GM23338 (cell line): ENCODE results near the gene HCN1. TPM values are rescaled to one million over a fixed set of nuclear protein-coding genes. Genes with fewer than 3 reads are reported as not detected.

ENCODE experiments used
- ATAC-seq: fragments of 200-7000 bp; cut with Tn5 transposase; 3 replicates; pipeline ENCODE4 v1.9.1; 2020
- DNase-seq: peaks from one replicate; pipeline ENCODE4 v3.0.0-alpha.2; 2015; ENCODE audit warnings: low spot score
- H2AFZ ChIP-seq: fragments of 200-600 bp; sonication (generic); 2 replicates; pipeline ENCODE4 v1.8.0; 2016; ENCODE audit warnings: antibody characterized with exemption, mild to moderate bottlenecking, moderate library complexity
- H3F3A ChIP-seq: fragments of 200-600 bp; sonication (generic); replicated peaks from 2 replicates; pipeline ENCODE4 v1.8.0; 2017; ENCODE audit warnings: antibody characterized with exemption, mixed run types, low read depth
- H3K27ac ChIP-seq: fragments of 200-600 bp; sonication (generic); 2 replicates; pipeline ENCODE4 v1.6.1; 2016; ENCODE audit warnings: low read depth
- H3K27me3 ChIP-seq: fragments of 200-600 bp; sonication (generic); 2 replicates; pipeline ENCODE4 v1.8.0; 2016; ENCODE audit warnings: mild to moderate bottlenecking, mixed run types, moderate library complexity; ENCODE audit not compliant: insufficient read depth
- H3K36me3 ChIP-seq: fragments of 200-600 bp; sonication (generic); 2 replicates; pipeline ENCODE4 v1.8.0; 2016; ENCODE audit warnings: mild to moderate bottlenecking; ENCODE audit not compliant: insufficient read depth
- H3K4me1 ChIP-seq: fragments of 200-600 bp; sonication (generic); 2 replicates; pipeline ENCODE4 v1.8.0; 2016; ENCODE audit warnings: mild to moderate bottlenecking, moderate library complexity; ENCODE audit not compliant: insufficient read depth
- H3K4me2 ChIP-seq: fragments of 200-600 bp; sonication (generic); 2 replicates; pipeline ENCODE4 v1.7.1; 2017; ENCODE audit warnings: mixed run types
- H3K4me3 ChIP-seq: fragments of 200-600 bp; sonication (generic); 2 replicates; pipeline ENCODE4 v1.6.1; 2016; ENCODE audit warnings: mixed run types
- H3K79me2 ChIP-seq: fragments of 200-600 bp; sonication (generic); replicated peaks from 2 replicates; pipeline ENCODE4 v1.8.0; 2017; ENCODE audit warnings: mild to moderate bottlenecking; ENCODE audit not compliant: insufficient read depth
- H3K9me2 ChIP-seq: fragments of 200-600 bp; sonication (generic); 2 replicates; pipeline ENCODE4 v1.8.0; 2017; ENCODE audit not compliant: insufficient read depth
- H4K20me1 ChIP-seq: fragments of 200-600 bp; sonication (generic); replicated peaks from 2 replicates; pipeline ENCODE4 v1.8.0; 2017; ENCODE audit warnings: mild to moderate bottlenecking; ENCODE audit not compliant: insufficient read depth
- H3K27ac Mint-ChIP-seq: 2 replicates; pipeline ENCODE4 v1.8.0; 2020; ENCODE audit warnings: inconsistent platforms, mild to moderate bottlenecking, moderate library complexity, mixed read lengths
- H3K27me3 Mint-ChIP-seq: 3 replicates; pipeline ENCODE4 v1.8.0; 2022; ENCODE audit warnings: low read depth, mild to moderate bottlenecking, moderate library complexity, mixed read lengths, inconsistent platforms; ENCODE audit not compliant: insufficient read depth, poor library complexity
- H3K36me3 Mint-ChIP-seq: 3 replicates; pipeline ENCODE4 v1.8.0; 2021; ENCODE audit warnings: low read depth, mild to moderate bottlenecking, inconsistent platforms, moderate library complexity, mixed read lengths
- H3K4me1 Mint-ChIP-seq: 3 replicates; pipeline ENCODE4 v1.8.0; 2020; ENCODE audit warnings: mild to moderate bottlenecking, inconsistent platforms, mixed read lengths
- H3K4me3 Mint-ChIP-seq: 3 replicates; pipeline ENCODE4 v1.8.0; 2021; ENCODE audit warnings: moderate library complexity, mild to moderate bottlenecking, inconsistent platforms, mixed read lengths
- H3K9me3 Mint-ChIP-seq: 3 replicates; pipeline ENCODE4 v1.8.0; 2020; ENCODE audit warnings: moderate library complexity, mild to moderate bottlenecking, inconsistent platforms, mixed read lengths
- CREB1 ChIP-seq: fragments of 250-450 bp; sonication (Bioruptor Pico); IDR thresholded peaks from 2 replicates; pipeline ENCODE4 v1.5.0; 2020; ENCODE audit warnings: low read depth, mild to moderate bottlenecking, moderate library complexity
- CTCF ChIP-seq, 2 experiments: fragments of 200-600 bp in 1 of 2; sonication (generic) in 1 of 2; conservative IDR thresholded peaks; 2 replicates each; pipeline versions ENCODE4 v1.5.1 to v1.6.1; 2016 to 2017; ENCODE audit warnings: antibody characterized with exemption in 2 of 2, low read depth in 2 of 2, mild to moderate bottlenecking in 2 of 2, moderate library complexity in 1 of 2
- ETS1 ChIP-seq: IDR thresholded peaks from 2 replicates; pipeline ENCODE4 v1.6.1; 2016; ENCODE audit warnings: antibody characterized with exemption
- EZH2 ChIP-seq: fragments of 200-600 bp; sonication (generic); IDR thresholded peaks from one replicate; pipeline ENCODE4 v1.8.0; 2017; ENCODE audit warnings: antibody characterized with exemption, mild to moderate bottlenecking, low read depth; ENCODE audit not compliant: unreplicated experiment
- EZH2phosphoT487 ChIP-seq: fragments of 200-600 bp; sonication (generic); IDR thresholded peaks from one replicate; pipeline ENCODE4 v1.8.1; 2018; ENCODE audit warnings: antibody characterized with exemption; ENCODE audit not compliant: unreplicated experiment
- JUNB ChIP-seq: IDR thresholded peaks from one replicate; pipeline ENCODE4 v1.6.1; 2016; ENCODE audit warnings: antibody characterized with exemption; ENCODE audit not compliant: unreplicated experiment
- NANOG ChIP-seq: IDR thresholded peaks from 2 replicates; pipeline ENCODE4 v1.6.1; 2016; ENCODE audit warnings: antibody characterized with exemption, borderline replicate concordance
- POLR2AphosphoS5 ChIP-seq: IDR thresholded peaks from 2 replicates; pipeline ENCODE4 v1.6.1; 2016; ENCODE audit warnings: antibody characterized with exemption, low read depth
- REST ChIP-seq: IDR thresholded peaks from one replicate; pipeline ENCODE4 v1.6.1; 2018; ENCODE audit warnings: antibody characterized with exemption; ENCODE audit not compliant: unreplicated experiment
- STAT1 ChIP-seq: IDR thresholded peaks from one replicate; pipeline ENCODE4 v1.6.1; 2016; ENCODE audit warnings: antibody characterized with exemption; ENCODE audit not compliant: unreplicated experiment
- ZNF114 ChIP-seq: fragments of 250-450 bp; sonication (Bioruptor Pico); IDR thresholded peaks from 2 replicates; pipeline ENCODE4 v1.5.0; 2020; ENCODE audit warnings: mild to moderate bottlenecking, moderate library complexity
- ZNF331 ChIP-seq: fragments of 250-450 bp; sonication (Bioruptor Pico); IDR thresholded peaks from 2 replicates; pipeline ENCODE4 v1.5.0; 2020; ENCODE audit warnings: low read depth, mild to moderate bottlenecking, moderate library complexity
- ZNF462 ChIP-seq: fragments of 250-450 bp; sonication (Bioruptor Pico); IDR thresholded peaks from 2 replicates; pipeline ENCODE4 v1.5.0; 2020; ENCODE audit warnings: mild to moderate bottlenecking, moderate library complexity
- polyA plus RNA-seq: library from polyadenylated mRNA; unstranded; fragments of >200 nt; fragmentation: Nextera tagmentation; extraction: Ambion mirVana; gene quantifications from 2 replicates; pipeline ENCODE4 v1.2.1, GENCODE V29; 2016
- total RNA-seq: library from RNA; depleted of rRNA; stranded (reverse); fragments of >200 nt; shearing (Covaris generic); gene quantifications from 2 replicates; pipeline ENCODE4 v1.2.3, GENCODE V29; 2014

Gene HCN1
- total and polyA plus RNA-seq, 2 experiments from 2014 or later, result 2.8 to 6.9 TPM

GRCh38 chr5:45484781-45485180 is 211.4 kb downstream of the HCN1 start:
- H3K9me2 ChIP-seq, result no peaks in the 10 kb centered on the region
- Mint-ChIP-seq H3K4me3 (no peak overlapping the region), H3K9me3 (no peaks in the 10 kb centered on the region), H3K4me1 (peaks cover 5% of the 10 kb centered on the region; the same call in 2 of the 3 replicates), H3K27ac (no peak overlapping the region), H3K36me3 (no peaks in the 10 kb centered on the region), H3K27me3 (no peaks in the 10 kb centered on the region)
- H2AFZ ChIP-seq, result no peak overlapping the region
- no peak for TF ChIP-seq EZH2phosphoT487
- no peak for TF ChIP-seq REST
- TF ChIP-seq ZNF462, result no peak
- TF ChIP-seq ETS1, result no peak
- no peak for TF ChIP-seq ZNF331 (CRISPR knock-in tag)
- TF ChIP-seq EZH2, result no peak
- TF ChIP-seq CTCF (conservative IDR thresholded peaks at IDR 0.05; ENCODE audit: low read depth in 2 of 2), result no peak
- TF ChIP-seq POLR2AphosphoS5, result no peak
- TF ChIP-seq JUNB, result no peak
- no peak for TF ChIP-seq ZNF114
- no peak for TF ChIP-seq STAT1
- TF ChIP-seq CREB1 (CRISPR knock-in tag), result no peak
- no peak for TF ChIP-seq NANOG
- no peak overlapping the region for H3K4me3 ChIP-seq
- no peak overlapping the region for H3K4me2 ChIP-seq
- no peaks in the 10 kb centered on the region for H3K79me2 ChIP-seq
- no peak for DNase-seq
- H3K36me3 ChIP-seq, result no peaks in the 10 kb centered on the region
- ATAC-seq, result no peak
- no peaks in the 10 kb centered on the region for H3F3A ChIP-seq
- H3K27me3 ChIP-seq, result no peaks in the 10 kb centered on the region
- H3K4me1 ChIP-seq, result no peaks in the 10 kb centered on the region
- no peak overlapping the region for H3K27ac ChIP-seq
- no peaks in the 10 kb centered on the region for H4K20me1 ChIP-seq
